Thyroid gland (tissue), 4 donors: Measurements from ENCODE around the gene MPPED1. TPM values are rescaled to one million over a fixed set of nuclear protein-coding genes. Genes with fewer than 3 reads are reported as not detected.

Experiments
- DNase-seq, 2 donors: peaks; one replicate each; pipeline ENCODE4 v3.0.0-alpha.2; 2019
- H3K27ac ChIP-seq, 3 donors: fragments of 200-600 bp; sonication (generic); 1 replicate in 2 of 3; 2 replicates in 1 of 3; pipeline ENCODE4 v1.5.1; 2016 to 2019; ENCODE audit warnings: mild to moderate bottlenecking in 1 of 3, moderate library complexity in 1 of 3
- H3K27me3 ChIP-seq: fragments of 200-600 bp; sonication (generic); one replicate; pipeline ENCODE4 v1.5.1; 2019
- H3K36me3 ChIP-seq, 2 donors: fragments of 200-600 bp; sonication (generic); one replicate each; pipeline ENCODE4 v1.5.1; 2016 to 2019
- H3K4me1 ChIP-seq, 2 donors: fragments of 200-600 bp; sonication (generic); one replicate each; pipeline ENCODE4 v1.5.1; 2017 to 2019
- H3K4me3 ChIP-seq, 3 donors: fragments of 200-600 bp; sonication (generic); replicated peaks in 1 of 3; 1 replicate in 2 of 3; 2 replicates in 1 of 3; pipeline ENCODE4 v1.5.1; 2016; ENCODE audit warnings: mild to moderate bottlenecking in 1 of 3
- H3K9me3 ChIP-seq: fragments of 200-600 bp; sonication (generic); one replicate; pipeline ENCODE4 v1.5.1; 2017
- CTCF ChIP-seq, 6 experiments: fragments of 200-600 bp in 3 of 6; fragments of 450-650 bp in 3 of 6; sonication (generic) in 3 of 6; IDR thresholded peaks; one replicate each; pipeline ENCODE4 v1.5.1; 2016 to 2019; ENCODE audit warnings: antibody characterized with exemption in 6 of 6, mild to moderate bottlenecking in 2 of 6, inconsistent platforms in 1 of 6, moderate library complexity in 1 of 6
- POLR2A ChIP-seq, 2 donors: fragments of 450-650 bp; IDR thresholded peaks; one replicate each; pipeline ENCODE4 v1.6.1; 2017; ENCODE audit warnings: antibody characterized with exemption in 2 of 2, mild to moderate bottlenecking in 2 of 2, moderate library complexity in 1 of 2
- WGBS, 2 donors: methylation state at CpG; one replicate each; pipeline ENCODE4 v1.1.5; 2017; 5-methylcytosine and 5-hydroxymethylcytosine counted together
- intact Hi-C: fragments of 100-400 bp; cut with DNase I; formaldehyde crosslinking; loops from one replicate; pipeline ENCODE4 v1.15.1; 2023
- total RNA-seq, 4 donors: library from RNA; depleted of rRNA; stranded (reverse); fragments of >200 nt; gene quantifications; one replicate each; pipeline ENCODE4 v1.2.3, GENCODE V29; 2016

MPPED1 gene
- total RNA-seq, 4 donors from 2014 or later, result not detected

GRCh38 chr22:43550024-43550620 is 138.3 kb downstream of the MPPED1 start:
- H3K4me3 ChIP-seq, result no peak overlapping the region
- H3K9me3 ChIP-seq, result no peaks in the 10 kb centered on the region
- 80 to 81% methylated on average over 14 of the region's 14 CpGs for WGBS, 2 donors
- H3K27ac ChIP-seq, result no peak overlapping the region
- no peaks in the 10 kb centered on the region for H3K27me3 ChIP-seq
- no peaks in the 10 kb centered on the region for H3K36me3 ChIP-seq
- TF ChIP-seq POLR2A (IDR thresholded peaks at IDR 0.05) (no peak), CTCF (IDR thresholded peaks at IDR 0.05) (no peak)
- H3K4me1 ChIP-seq, result no peaks in the 10 kb centered on the region
- intact Hi-C loops, result no loop called here
- no peak for DNase-seq

GRCh38 chr22:43550672-43551071 is 138.9 kb downstream of the MPPED1 start:
- no peak for DNase-seq
- no peaks in the 10 kb centered on the region for H3K27me3 ChIP-seq
- intact Hi-C loops, result no loop called here

GRCh38 chr22:43553451-43554258 is 141.8 kb downstream of the MPPED1 start:
- Histone ChIP-seq H3K27me3 (no peaks in the 10 kb centered on the region), H3K9me3 (no peaks in the 10 kb centered on the region), H3K4me3 (no peak overlapping the region), H3K4me1 (no peaks in the 10 kb centered on the region), H3K36me3 (no peaks in the 10 kb centered on the region), H3K27ac (no peak overlapping the region)
- intact Hi-C loops, result no loop called here
- DNase-seq, result no peak
- 90 to 93% methylated on average over 12 to 16 of the region's 16 CpGs for WGBS, 2 donors
- TF ChIP-seq CTCF (IDR thresholded peaks at IDR 0.05) (no peak), POLR2A (IDR thresholded peaks at IDR 0.05) (no peak)

More at GRCh38 chr22:43550672-43551071, 138.9 kb downstream of the MPPED1 start:
- WGBS, 2 donors, result 86 to 92% methylated on average over 6 of the region's 6 CpGs
- Histone ChIP-seq H3K36me3 (no peaks in the 10 kb centered on the region), H3K9me3 (no peaks in the 10 kb centered on the region), H3K4me3 (no peak overlapping the region), H3K4me1 (no peaks in the 10 kb centered on the region), H3K27ac (no peak overlapping the region)
- TF ChIP-seq CTCF (IDR thresholded peaks at IDR 0.05) (no peak), POLR2A (IDR thresholded peaks at IDR 0.05) (no peak)

- H3K9me3 ChIP-seq, result no peaks in the 10 kb centered on the region
- H3K27me3 ChIP-seq, result no peaks in the 10 kb centered on the region
- no peaks in the 10 kb centered on the region for H3K4me1 ChIP-seq
- H3K4me3 ChIP-seq, result no peak overlapping the region
- H3K36me3 ChIP-seq, result no peaks in the 10 kb centered on the region
- TF ChIP-seq CTCF (IDR thresholded peaks at IDR 0.05), result no peak
- TF ChIP-seq POLR2A (IDR thresholded peaks at IDR 0.05), result no peak
- no peak for DNase-seq
- 92 to 97% methylated on average over 6 of the region's 6 CpGs for WGBS, 2 donors
- intact Hi-C loops, result no loop called here
- H3K27ac ChIP-seq, result no peak overlapping the region
Measured at GRCh38 chr22:43554259-43554636, 142.4 kb downstream of the MPPED1 start.

GRCh38 chr22:43554694-43555365 is 143.0 kb downstream of the MPPED1 start:
- Histone ChIP-seq H3K27ac (no peak overlapping the region), H3K4me3 (no peak overlapping the region), H3K9me3 (no peaks in the 10 kb centered on the region), H3K36me3 (no peaks in the 10 kb centered on the region), H3K4me1 (no peaks in the 10 kb centered on the region), H3K27me3 (no peaks in the 10 kb centered on the region)
- TF ChIP-seq CTCF (IDR thresholded peaks at IDR 0.05), result no peak
- no peak for TF ChIP-seq POLR2A (IDR thresholded peaks at IDR 0.05)
- DNase-seq, result no peak
- WGBS, 2 donors, result 94 to 95% methylated on average over 16 of the region's 17 CpGs
- intact Hi-C loops, result no loop called here
